Transverse colon (tissue), 4 donors: ENCODE measurements around the gene NCKAP5. TPM values are rescaled to one million over a fixed set of nuclear protein-coding genes. Genes with fewer than 3 reads are reported as not detected.

ENCODE experiments used
- DNase-seq: peaks from one replicate; pipeline ENCODE4 v3.0.0-alpha.2; 2019
- H3K27ac ChIP-seq, 4 donors: fragments of 200-600 bp; sonication (generic); 2 replicates each; pipeline ENCODE4 v1.5.1; 2016 to 2018; ENCODE audit warnings: inconsistent platforms in 4 of 4
- H3K27me3 ChIP-seq: fragments of 200-600 bp; sonication (generic); 2 replicates; pipeline ENCODE4 v1.5.1; 2017; ENCODE audit warnings: inconsistent platforms
- H3K36me3 ChIP-seq, 4 donors: fragments of 200-600 bp; sonication (generic); 2 replicates each; pipeline ENCODE4 v1.5.1; 2017 to 2019; ENCODE audit warnings: inconsistent platforms in 4 of 4
- H3K4me1 ChIP-seq, 4 donors: fragments of 200-600 bp; sonication (generic); 2 replicates each; pipeline ENCODE4 v1.5.1; 2017 to 2020; ENCODE audit warnings: inconsistent platforms in 4 of 4
- H3K4me3 ChIP-seq, 4 donors: fragments of 200-600 bp; sonication (generic); 1 replicate in 1 of 4; 2 replicates in 3 of 4; pipeline versions ENCODE4 v1.5.1 to v1.6.1; 2017 to 2019; ENCODE audit warnings: inconsistent platforms in 4 of 4
- H3K9me3 ChIP-seq, 2 donors: fragments of 200-600 bp; sonication (generic); 2 replicates each; pipeline ENCODE4 v1.5.1; 2017 to 2019; ENCODE audit warnings: inconsistent platforms in 2 of 2
- EP300 ChIP-seq: sonication (generic); formaldehyde crosslinking; IDR thresholded peaks from one replicate; pipeline ENCODE4 v1.6.1; 2017; ENCODE audit warnings: antibody characterized with exemption, low read depth
- POLR2A ChIP-seq: fragments of 450-650 bp; IDR thresholded peaks from one replicate; pipeline ENCODE4 v1.6.1; 2016; ENCODE audit warnings: antibody characterized with exemption, mild to moderate bottlenecking, moderate library complexity
- POLR2AphosphoS5 ChIP-seq, 3 donors: sonication (generic); formaldehyde crosslinking; IDR thresholded peaks; one replicate each; pipeline ENCODE4 v1.6.1; 2016; ENCODE audit warnings: antibody characterized with exemption in 3 of 3
- WGBS, 2 donors: methylation state at CpG; one replicate each; pipeline ENCODE4 v1.1.5; 2018; ENCODE audit warnings: low coverage in 1 of 2; 5-methylcytosine and 5-hydroxymethylcytosine counted together
- in situ Hi-C, 4 donors: fragments of 200-750 bp; cut with MboI; loops; one replicate each; pipeline versions ENCODE4 v1.15.0 to v1.15.1; 2017; ENCODE audit warnings: low sequenced_read_pairs in 3 of 4, low pct_ligation_motif_present in 1 of 4, low pct_unique_long_range_greater_than_20kb in 1 of 4
- intact Hi-C: fragments of 100-400 bp; cut with DNase I; formaldehyde crosslinking; loops from one replicate; pipeline ENCODE4 v1.15.1; 2023; ENCODE audit warnings: low total_unique reads
- total RNA-seq, 4 donors: library from RNA; depleted of rRNA; stranded (reverse); fragments of >200 nt; gene quantifications; one replicate each; pipeline ENCODE4 v1.1.0, GENCODE V29; 2016
- TF ChIP-seq, protein P1 (sequence below), 5 experiments: fragments of 200-600 bp in 3 of 5; fragments of 450-650 bp in 2 of 5; sonication (generic) in 3 of 5; IDR thresholded peaks; 1 replicate in 2 of 5; 2 replicates in 3 of 5; pipeline ENCODE4 v1.5.1; 2016 to 2017; ENCODE audit warnings: antibody characterized with exemption in 5 of 5, inconsistent platforms in 3 of 5, mild to moderate bottlenecking in 2 of 5, moderate library complexity in 1 of 5

NCKAP5 gene
- total RNA-seq, 4 donors from 2014 or later, result 1.1 to 10.9 (median 5.0) TPM

DNA sequence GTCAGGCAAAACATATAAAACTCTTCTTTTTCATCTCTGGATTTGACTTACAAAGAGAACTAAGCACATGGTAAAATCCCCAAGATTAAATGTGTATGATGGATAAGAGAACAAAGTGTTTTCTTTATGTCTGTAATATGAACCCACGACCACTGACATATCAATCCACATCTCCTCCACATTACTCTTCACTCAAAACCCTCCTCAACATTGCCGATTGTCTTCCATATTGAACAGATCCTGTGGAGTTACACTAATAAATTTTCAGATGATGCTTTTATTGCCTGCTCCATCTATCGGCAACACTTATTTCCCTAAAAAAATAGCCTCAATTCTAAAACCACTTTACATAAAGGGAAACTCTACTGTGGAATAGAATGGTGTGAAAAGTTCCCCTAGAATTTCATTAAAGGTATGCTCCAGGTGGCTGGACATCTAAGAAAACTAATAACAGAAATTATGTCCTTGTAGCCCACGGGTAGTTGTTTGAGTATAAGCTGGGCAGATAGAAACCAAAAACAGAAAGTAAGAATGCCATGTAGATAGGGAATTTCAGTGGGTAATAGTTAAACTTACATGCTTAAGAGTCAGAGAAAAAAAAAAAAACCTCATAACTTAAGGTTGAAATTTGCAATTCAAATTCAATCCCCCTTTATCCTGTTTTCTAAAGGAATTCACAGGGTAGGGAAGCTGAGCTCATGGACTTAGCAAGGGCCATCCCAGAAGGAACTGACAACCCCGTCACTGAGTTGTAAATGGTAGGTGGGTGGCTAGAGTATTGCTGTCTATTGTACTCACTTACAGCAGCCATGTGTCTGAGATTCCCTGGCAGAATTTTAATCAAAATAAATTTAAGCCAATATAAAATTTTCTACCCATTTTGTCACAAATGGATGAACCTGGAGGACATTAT, 592.8 kb downstream of the NCKAP5 start:
- no peak overlapping the region for H3K4me3 ChIP-seq
- TF ChIP-seq, protein P1, sequence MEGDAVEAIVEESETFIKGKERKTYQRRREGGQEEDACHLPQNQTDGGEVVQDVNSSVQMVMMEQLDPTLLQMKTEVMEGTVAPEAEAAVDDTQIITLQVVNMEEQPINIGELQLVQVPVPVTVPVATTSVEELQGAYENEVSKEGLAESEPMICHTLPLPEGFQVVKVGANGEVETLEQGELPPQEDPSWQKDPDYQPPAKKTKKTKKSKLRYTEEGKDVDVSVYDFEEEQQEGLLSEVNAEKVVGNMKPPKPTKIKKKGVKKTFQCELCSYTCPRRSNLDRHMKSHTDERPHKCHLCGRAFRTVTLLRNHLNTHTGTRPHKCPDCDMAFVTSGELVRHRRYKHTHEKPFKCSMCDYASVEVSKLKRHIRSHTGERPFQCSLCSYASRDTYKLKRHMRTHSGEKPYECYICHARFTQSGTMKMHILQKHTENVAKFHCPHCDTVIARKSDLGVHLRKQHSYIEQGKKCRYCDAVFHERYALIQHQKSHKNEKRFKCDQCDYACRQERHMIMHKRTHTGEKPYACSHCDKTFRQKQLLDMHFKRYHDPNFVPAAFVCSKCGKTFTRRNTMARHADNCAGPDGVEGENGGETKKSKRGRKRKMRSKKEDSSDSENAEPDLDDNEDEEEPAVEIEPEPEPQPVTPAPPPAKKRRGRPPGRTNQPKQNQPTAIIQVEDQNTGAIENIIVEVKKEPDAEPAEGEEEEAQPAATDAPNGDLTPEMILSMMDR (IDR thresholded peaks at IDR 0.05), result no peak
- TF ChIP-seq POLR2AphosphoS5 (IDR thresholded peaks at IDR 0.05) (no peak), POLR2A (no peak), EP300 (no peak)
- intact Hi-C loops (no loop called here), in situ Hi-C loops (no loop called here)
- no peak for DNase-seq
- no peaks in the 10 kb centered on the region for H3K27me3 ChIP-seq
- no peak overlapping the region for H3K27ac ChIP-seq
- 67 to 73% methylated on average over 5 of the region's 5 CpGs for WGBS, 2 donors
- no peaks in the 10 kb centered on the region for H3K9me3 ChIP-seq
- no peaks in the 10 kb centered on the region for H3K4me1 ChIP-seq
- H3K36me3 ChIP-seq, result no peaks in the 10 kb centered on the region

DNA sequence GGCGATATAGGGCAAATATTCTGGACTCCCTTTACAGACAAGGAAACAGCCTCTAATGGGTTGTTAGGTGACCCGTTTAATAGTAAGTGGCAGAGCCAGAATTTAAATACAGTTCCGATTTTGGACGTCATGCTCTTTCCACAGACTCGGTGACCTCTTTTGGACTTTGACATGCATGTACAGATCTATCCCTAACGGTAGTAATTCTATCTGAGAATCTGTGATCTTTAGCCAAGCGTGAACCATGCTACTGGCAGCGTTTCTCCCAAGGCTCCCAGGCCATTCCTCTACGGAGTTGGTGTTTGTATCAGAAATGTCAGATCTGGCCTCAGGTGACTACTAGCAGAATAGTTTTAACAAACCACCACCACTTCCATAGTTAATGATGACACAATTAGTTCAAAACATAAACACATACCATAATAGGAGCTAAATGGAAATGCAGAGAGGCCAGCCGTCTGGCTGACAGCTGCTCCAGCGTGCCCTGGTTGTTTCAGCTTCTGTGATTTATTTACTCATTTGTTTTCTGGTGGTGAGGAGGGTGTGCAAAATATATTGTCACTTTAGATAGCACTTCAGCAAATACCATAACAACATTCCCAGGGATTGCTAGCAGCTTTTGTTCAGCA, 593.7 kb downstream of the NCKAP5 start:
- DNase-seq, result no peak
- H3K4me1 ChIP-seq, result no peaks in the 10 kb centered on the region
- in situ Hi-C loops (no loop called here), intact Hi-C loops (no loop called here)
- no peaks in the 10 kb centered on the region for H3K27me3 ChIP-seq
- TF ChIP-seq POLR2A, result no peak
- TF ChIP-seq, protein P1 (IDR thresholded peaks at IDR 0.05), result no peak
- no peak for TF ChIP-seq EP300
- TF ChIP-seq POLR2AphosphoS5 (IDR thresholded peaks at IDR 0.05), result no peak
- H3K36me3 ChIP-seq, result no peaks in the 10 kb centered on the region
- H3K9me3 ChIP-seq, result no peaks in the 10 kb centered on the region
- H3K27ac ChIP-seq, result no peak overlapping the region
- 51 to 73% methylated on average over 4 to 11 of the region's 11 CpGs for WGBS, 2 donors
- no peak overlapping the region for H3K4me3 ChIP-seq

DNA sequence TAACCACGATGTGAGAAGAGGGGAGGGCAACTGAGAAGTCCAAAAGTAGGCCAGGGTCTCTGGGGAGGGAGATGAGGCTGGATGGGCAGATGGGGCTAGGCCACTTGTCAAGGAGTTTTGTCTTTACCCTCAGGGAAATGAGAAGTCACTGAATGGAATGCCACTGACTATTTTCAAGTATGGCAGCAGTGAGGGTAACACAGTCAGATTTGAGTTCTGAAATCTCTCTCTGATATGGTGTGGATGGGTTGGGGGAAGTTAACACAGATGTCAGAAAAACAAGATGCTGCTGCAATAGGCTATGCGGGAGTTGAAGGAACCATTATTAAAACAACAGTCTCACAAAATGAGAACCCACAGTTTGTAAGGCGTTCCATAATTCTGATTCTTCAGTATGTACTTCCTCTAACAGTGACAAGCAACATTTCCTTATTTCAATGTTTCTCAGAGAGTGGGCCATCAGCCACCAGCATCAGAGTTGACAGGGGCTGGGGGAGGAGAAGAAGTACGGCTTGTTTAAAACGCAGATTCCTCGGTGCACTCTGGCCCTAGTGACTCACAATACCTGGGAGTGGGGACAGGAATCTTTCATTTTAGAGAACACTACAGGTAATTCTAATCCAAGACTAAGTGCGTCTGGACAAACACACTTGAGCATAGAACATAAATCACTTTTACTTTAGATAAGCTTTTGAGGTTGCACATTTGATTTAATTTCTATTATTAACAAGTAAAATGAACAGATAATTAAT, 596.8 kb downstream of the NCKAP5 start:
- Histone ChIP-seq H3K4me1 (no peaks in the 10 kb centered on the region), H3K36me3 (no peaks in the 10 kb centered on the region), H3K27ac (no peak overlapping the region), H3K4me3 (no peak overlapping the region), H3K27me3 (no peaks in the 10 kb centered on the region), H3K9me3 (no peaks in the 10 kb centered on the region)
- TF ChIP-seq POLR2AphosphoS5 (IDR thresholded peaks at IDR 0.05) (no peak), POLR2A (no peak), EP300 (no peak)
- TF ChIP-seq, protein P1 (IDR thresholded peaks at IDR 0.05), result no peak
- intact Hi-C loops (loop anchor here (2.0 kb wide), 1 partner anchor 67 kb away; no protein-coding TSS in a partner anchor), in situ Hi-C loops (no loop called here)
- DNase-seq, result no peak
- 70 to 71% methylated on average over 1 to 7 of the region's 7 CpGs for WGBS, 2 donors
